B cell (primary cell): Measurements from ENCODE around the gene PHAX.

ENCODE experiments used
- EZH2 ChIP-seq: IDR thresholded peaks from 2 replicates; pipeline ENCODE4 v1.6.1; 2012; ENCODE audit warnings: borderline replicate concordance, low read depth, mild to moderate bottlenecking, moderate library complexity, low read length; ENCODE audit not compliant: insufficient read depth, poor library complexity, severe bottlenecking
- TF ChIP-seq, protein P1 (sequence below): fragments of 200-600 bp; IDR thresholded peaks from one replicate; pipeline ENCODE4 v1.8.0; 2022; ENCODE audit warnings: antibody characterized with exemption, mild to moderate bottlenecking

DNA sequence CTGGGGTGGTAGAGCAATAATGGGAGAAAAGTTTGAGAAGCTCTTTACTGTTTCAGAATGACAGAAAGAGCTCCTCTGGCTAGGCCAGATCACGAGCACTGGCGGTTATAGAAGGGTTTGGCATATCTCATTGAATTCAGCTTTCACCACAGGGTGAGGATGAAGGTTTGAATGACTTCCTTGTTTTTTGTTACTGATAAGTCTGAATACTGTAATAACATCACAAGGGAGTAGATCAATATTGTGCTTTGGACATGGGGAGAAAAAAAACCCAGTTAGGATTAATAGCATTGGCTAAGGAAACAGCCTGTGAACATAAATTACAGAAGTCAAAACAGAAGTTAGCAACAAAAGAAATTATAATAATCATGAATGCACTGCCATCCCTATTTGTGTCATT is 9.4 kb downstream of the PHAX start:
- TF ChIP-seq, protein P1, sequence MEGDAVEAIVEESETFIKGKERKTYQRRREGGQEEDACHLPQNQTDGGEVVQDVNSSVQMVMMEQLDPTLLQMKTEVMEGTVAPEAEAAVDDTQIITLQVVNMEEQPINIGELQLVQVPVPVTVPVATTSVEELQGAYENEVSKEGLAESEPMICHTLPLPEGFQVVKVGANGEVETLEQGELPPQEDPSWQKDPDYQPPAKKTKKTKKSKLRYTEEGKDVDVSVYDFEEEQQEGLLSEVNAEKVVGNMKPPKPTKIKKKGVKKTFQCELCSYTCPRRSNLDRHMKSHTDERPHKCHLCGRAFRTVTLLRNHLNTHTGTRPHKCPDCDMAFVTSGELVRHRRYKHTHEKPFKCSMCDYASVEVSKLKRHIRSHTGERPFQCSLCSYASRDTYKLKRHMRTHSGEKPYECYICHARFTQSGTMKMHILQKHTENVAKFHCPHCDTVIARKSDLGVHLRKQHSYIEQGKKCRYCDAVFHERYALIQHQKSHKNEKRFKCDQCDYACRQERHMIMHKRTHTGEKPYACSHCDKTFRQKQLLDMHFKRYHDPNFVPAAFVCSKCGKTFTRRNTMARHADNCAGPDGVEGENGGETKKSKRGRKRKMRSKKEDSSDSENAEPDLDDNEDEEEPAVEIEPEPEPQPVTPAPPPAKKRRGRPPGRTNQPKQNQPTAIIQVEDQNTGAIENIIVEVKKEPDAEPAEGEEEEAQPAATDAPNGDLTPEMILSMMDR: no peak
- TF ChIP-seq EZH2: no peak
